Lower leg skin (tissue), 3 donors: Measurements from ENCODE around the gene RNASE8.

Experiments
- POLR2A ChIP-seq, 2 donors: fragments of 450-650 bp; IDR thresholded peaks; one replicate each; pipeline ENCODE4 v1.6.1; 2016 to 2017; ENCODE audit warnings: antibody characterized with exemption in 2 of 2, mild to moderate bottlenecking in 1 of 2, moderate library complexity in 1 of 2
- TF ChIP-seq, protein P1 (sequence below), 3 donors: fragments of 450-650 bp; IDR thresholded peaks; one replicate each; pipeline ENCODE4 v1.5.1; 2016; ENCODE audit warnings: antibody characterized with exemption in 3 of 3, mild to moderate bottlenecking in 3 of 3, moderate library complexity in 2 of 3

GRCh38 chr14:21026274-21026987, 31.2 kb upstream of the RNASE8 start:
- TF ChIP-seq, protein P1, sequence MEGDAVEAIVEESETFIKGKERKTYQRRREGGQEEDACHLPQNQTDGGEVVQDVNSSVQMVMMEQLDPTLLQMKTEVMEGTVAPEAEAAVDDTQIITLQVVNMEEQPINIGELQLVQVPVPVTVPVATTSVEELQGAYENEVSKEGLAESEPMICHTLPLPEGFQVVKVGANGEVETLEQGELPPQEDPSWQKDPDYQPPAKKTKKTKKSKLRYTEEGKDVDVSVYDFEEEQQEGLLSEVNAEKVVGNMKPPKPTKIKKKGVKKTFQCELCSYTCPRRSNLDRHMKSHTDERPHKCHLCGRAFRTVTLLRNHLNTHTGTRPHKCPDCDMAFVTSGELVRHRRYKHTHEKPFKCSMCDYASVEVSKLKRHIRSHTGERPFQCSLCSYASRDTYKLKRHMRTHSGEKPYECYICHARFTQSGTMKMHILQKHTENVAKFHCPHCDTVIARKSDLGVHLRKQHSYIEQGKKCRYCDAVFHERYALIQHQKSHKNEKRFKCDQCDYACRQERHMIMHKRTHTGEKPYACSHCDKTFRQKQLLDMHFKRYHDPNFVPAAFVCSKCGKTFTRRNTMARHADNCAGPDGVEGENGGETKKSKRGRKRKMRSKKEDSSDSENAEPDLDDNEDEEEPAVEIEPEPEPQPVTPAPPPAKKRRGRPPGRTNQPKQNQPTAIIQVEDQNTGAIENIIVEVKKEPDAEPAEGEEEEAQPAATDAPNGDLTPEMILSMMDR (IDR thresholded peaks at IDR 0.05), result no peak
- no peak for TF ChIP-seq POLR2A (IDR thresholded peaks at IDR 0.05)
